Common myeloid progenitor, CD34-positive (primary cell): ENCODE data around the gene CD82.

ENCODE experiments used
- CTCF ChIA-PET: fragments of 350-600 bp; sonication (Branson Sonifier 250); formaldehyde crosslinking; loops from one replicate; lab custom pipeline; 2021; ENCODE audit warnings: antibody characterized with exemption; lab: Charles Lee
- POLR2A ChIA-PET: fragments of 350-600 bp; sonication (Branson Sonifier 250); formaldehyde crosslinking; loops from one replicate; lab custom pipeline; 2021; ENCODE audit warnings: antibody characterized with exemption; lab: Charles Lee
- DNase-seq, 3 donors: peaks; one replicate each; pipeline versions ENCODE4 v3.0.0 to v3.0.0-alpha.2; 2013
- H3K27ac ChIP-seq, 2 experiments: 1 replicate in 1 of 2; 2 replicates in 1 of 2; pipeline ENCODE4 v1.7.0; 2013; ENCODE audit warnings: inconsistent platforms in 2 of 2, low read length in 2 of 2, mild to moderate bottlenecking in 2 of 2, low read depth in 1 of 2, moderate library complexity in 1 of 2; ENCODE audit not compliant: severe bottlenecking in 2 of 2, insufficient read depth in 1 of 2, poor library complexity in 1 of 2
- H3K27me3 ChIP-seq, 5 experiments: replicated peaks in 2 of 5; 1 replicate in 3 of 5; 2 replicates in 2 of 5; pipeline versions ENCODE4 v1.6.1 to v1.7.0; 2013; ENCODE audit warnings: low read length in 4 of 5, mild to moderate bottlenecking in 2 of 5, moderate library complexity in 2 of 5, inconsistent platforms in 1 of 5; ENCODE audit not compliant: insufficient read depth in 5 of 5, control insufficient read depth in 4 of 5
- H3K36me3 ChIP-seq, 4 experiments: 1 replicate in 2 of 4; 2 replicates in 2 of 4; pipeline versions ENCODE4 v1.6.1 to v1.7.0; 2013; ENCODE audit warnings: low read length in 3 of 4, control low read depth in 1 of 4, mild to moderate bottlenecking in 1 of 4; ENCODE audit not compliant: control insufficient read depth in 4 of 4, insufficient read depth in 4 of 4
- H3K4me1 ChIP-seq, 4 experiments: 1 replicate in 3 of 4; 2 replicates in 1 of 4; pipeline versions ENCODE4 v1.6.1 to v1.7.1; 2013; ENCODE audit warnings: low read length in 3 of 4, mild to moderate bottlenecking in 3 of 4, control low read depth in 1 of 4, inconsistent platforms in 1 of 4, moderate library complexity in 1 of 4; ENCODE audit not compliant: control insufficient read depth in 4 of 4, insufficient read depth in 4 of 4; ENCODE audit errors: control extremely low read depth in 1 of 4
- H3K4me3 ChIP-seq, 7 experiments: 1 replicate in 4 of 7; 2 replicates in 3 of 7; pipeline versions ENCODE4 v1.5.1 to v1.7.0; 2013; ENCODE audit warnings: mild to moderate bottlenecking in 7 of 7, low read length in 6 of 7, moderate library complexity in 6 of 7, inconsistent platforms in 2 of 7, low read depth in 2 of 7, control low read depth in 1 of 7; ENCODE audit not compliant: insufficient read depth in 4 of 7, control insufficient read depth in 1 of 7; ENCODE audit errors: extremely low read depth in 1 of 7
- H3K9me3 ChIP-seq, 5 experiments: 1 replicate in 4 of 5; 2 replicates in 1 of 5; pipeline versions ENCODE4 v1.6.1 to v1.7.1; 2013; ENCODE audit warnings: low read length in 4 of 5, mild to moderate bottlenecking in 2 of 5, inconsistent platforms in 1 of 5, low read depth in 1 of 5, moderate library complexity in 1 of 5; ENCODE audit not compliant: control insufficient read depth in 4 of 5, insufficient read depth in 2 of 5; ENCODE audit errors: control extremely low read depth in 1 of 5
- WGBS: methylation state at CpG from one replicate; pipeline ENCODE4 v1.1.5; 2013; ENCODE audit not compliant: insufficient coverage; 5-methylcytosine and 5-hydroxymethylcytosine counted together

Gene CD82

GRCh38 chr11:44528103-44528502, 37.4 kb upstream of the CD82 start:
- no peak for DNase-seq
- ChIA-PET POLR2A (no interaction called here), CTCF (interaction anchor here (0.5 to 0.6 kb wide), 2 partner anchors 28 to 38 kb away, joined by 3 read pairs; no protein-coding TSS in a partner anchor)
- 98% methylated on average over 8 of the region's 8 CpGs for WGBS
- Histone ChIP-seq H3K27ac (no peak overlapping the region), H3K4me1 (peaks cover 0 to 31% (median 19%) of the 10 kb centered on the region in 4 experiments), H3K27me3 (peaks cover 0 to 4% (median 0%) of the 10 kb centered on the region in 5 experiments), H3K9me3 (no peaks in the 10 kb centered on the region), H3K4me3 (no peak overlapping the region), H3K36me3 (no peaks in the 10 kb centered on the region)

DNA sequence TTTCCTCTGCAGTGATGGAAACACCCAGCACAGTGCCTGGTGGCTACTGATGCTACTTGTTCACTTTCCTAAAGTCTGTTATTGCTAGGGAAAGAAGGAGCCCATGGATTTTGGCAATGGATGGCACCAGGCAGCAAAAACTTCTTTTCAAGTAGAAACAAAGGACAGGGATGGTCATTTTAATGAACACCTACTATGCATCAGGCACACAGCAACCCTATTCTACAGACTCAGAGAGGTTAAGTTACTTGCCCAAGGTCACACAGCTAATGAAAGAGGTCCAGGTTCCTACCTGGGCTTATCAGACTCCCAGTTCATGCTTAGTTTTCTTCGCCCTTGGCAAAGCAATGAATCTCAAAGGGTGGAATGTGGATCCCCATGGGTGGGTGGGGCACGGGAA, 36.9 kb upstream of the CD82 start:
- Histone ChIP-seq H3K9me3 (no peaks in the 10 kb centered on the region), H3K4me1 (peaks cover 0 to 31% (median 19%) of the 10 kb centered on the region in 4 experiments), H3K4me3 (no peak overlapping the region), H3K27me3 (peaks cover 0 to 4% (median 0%) of the 10 kb centered on the region in 5 experiments), H3K27ac (no peak overlapping the region), H3K36me3 (no peaks in the 10 kb centered on the region)
- WGBS = 100% methylated on average over 1 of the region's 2 CpGs
- CTCF ChIA-PET = interaction anchor here (0.5 kb wide), 1 partner anchor 28 kb away, joined by 3 read pairs; no protein-coding TSS in a partner anchor
- DNase-seq = no peak
- POLR2A ChIA-PET = no interaction called here

DNA sequence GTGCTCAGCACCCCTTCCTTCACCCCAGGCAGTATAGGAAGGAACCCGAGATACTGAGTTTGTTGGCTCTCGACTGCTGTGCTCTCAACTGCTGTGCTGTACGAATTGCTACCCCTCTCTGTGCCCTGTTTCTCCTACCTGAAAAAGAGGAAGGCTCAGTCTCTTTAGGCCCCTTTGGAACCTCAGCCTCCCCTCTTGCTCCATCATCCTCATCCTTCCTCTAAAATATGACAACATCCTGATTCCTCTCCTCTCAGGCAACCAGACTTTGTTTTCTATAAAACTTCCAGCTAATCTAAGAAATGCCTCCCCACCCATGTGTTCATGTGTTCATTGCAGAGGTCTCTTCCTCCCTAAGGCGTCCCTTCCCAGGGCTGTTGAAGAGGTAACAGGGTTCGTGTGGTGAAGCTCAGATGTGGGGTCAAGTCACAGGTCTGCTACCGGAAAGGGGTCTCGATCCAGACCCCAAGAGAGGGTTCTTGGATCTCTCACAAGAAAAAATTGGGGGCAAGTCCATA, 35.5 kb upstream of the CD82 start:
- peaks cover 0 to 4% (median 0%) of the 10 kb centered on the region in 5 experiments for H3K27me3 ChIP-seq
- 93% methylated on average over 6 of the region's 7 CpGs for WGBS
- H3K4me3 ChIP-seq = no peak overlapping the region
- no peak for DNase-seq
- peak overlapping the region in 1 of 2 experiments; percentile 65 for H3K27ac ChIP-seq
- no peaks in the 10 kb centered on the region for H3K36me3 ChIP-seq
- POLR2A ChIA-PET = no interaction called here
- H3K9me3 ChIP-seq = no peaks in the 10 kb centered on the region
- peaks cover 0 to 23% (median 15%) of the 10 kb centered on the region in 4 experiments for H3K4me1 ChIP-seq
- CTCF ChIA-PET = no interaction called here

- no peak overlapping the region for H3K4me3 ChIP-seq
- no peaks in the 10 kb centered on the region for H3K9me3 ChIP-seq
- H3K36me3 ChIP-seq = no peaks in the 10 kb centered on the region
- peak overlapping the region in 1 of 2 experiments; percentile 65 for H3K27ac ChIP-seq
- H3K27me3 ChIP-seq = peaks cover 0 to 4% (median 0%) of the 10 kb centered on the region in 5 experiments
- WGBS = 75% methylated on average over 9 of the region's 9 CpGs
- H3K4me1 ChIP-seq = peaks cover 0 to 18% (median 9%) of the 10 kb centered on the region in 4 experiments
- ChIA-PET CTCF (no interaction called here), POLR2A (no interaction called here)
- DNase-seq = no peak
Measured at GRCh38 chr11:44530413-44531115, 34.9 kb upstream of the CD82 start.

DNA sequence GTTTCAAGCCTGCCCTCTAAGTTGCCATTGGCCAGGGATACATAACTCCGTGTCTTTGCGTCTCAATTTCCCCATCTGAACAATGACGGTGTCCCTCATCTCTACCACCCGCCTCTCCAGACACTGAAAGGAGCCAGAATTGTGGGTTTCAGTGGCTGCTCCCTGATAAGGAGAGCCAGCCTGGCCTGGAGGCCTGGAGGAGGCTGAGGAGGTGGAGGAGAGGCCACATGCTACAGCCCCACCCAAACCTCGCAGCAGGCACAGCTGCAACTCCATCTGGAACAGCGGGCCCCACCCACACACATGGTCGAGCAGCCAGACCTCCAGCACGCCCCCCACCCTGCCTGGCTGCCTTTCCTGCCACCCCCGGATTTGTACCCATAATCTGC, 34.4 kb upstream of the CD82 start:
- DNase-seq = peak in 1 of 3 donors; percentile 31
- Histone ChIP-seq H3K4me3 (no peak overlapping the region), H3K27me3 (peaks cover 0 to 2% (median 0%) of the 10 kb centered on the region in 5 experiments), H3K9me3 (no peaks in the 10 kb centered on the region), H3K27ac (peak overlapping the region in 1 of 2 experiments; percentile 25), H3K36me3 (no peaks in the 10 kb centered on the region), H3K4me1 (peaks cover 0 to 18% (median 4%) of the 10 kb centered on the region in 4 experiments)
- CTCF ChIA-PET = interaction anchor here (1.4 kb wide), 1 partner anchor 7 kb away, joined by 4 read pairs; no protein-coding TSS in a partner anchor
- 87% methylated on average over 5 of the region's 9 CpGs for WGBS
- POLR2A ChIA-PET = no interaction called here

- no peak for DNase-seq
- Histone ChIP-seq H3K9me3 (no peaks in the 10 kb centered on the region), H3K4me1 (peaks cover 0 to 18% (median 2%) of the 10 kb centered on the region in 4 experiments), H3K36me3 (no peaks in the 10 kb centered on the region), H3K4me3 (no peak overlapping the region), H3K27ac (peak overlapping the region in 1 of 2 experiments; percentile 25), H3K27me3 (peaks cover 0 to 2% (median 0%) of the 10 kb centered on the region in 5 experiments)
- 97% methylated on average over 8 of the region's 8 CpGs for WGBS
- POLR2A ChIA-PET = no interaction called here
- CTCF ChIA-PET = interaction anchor here (1.0 to 1.4 kb wide), 2 partner anchors 8 to 9 kb away, joined by 4 read pairs; no protein-coding TSS in a partner anchor
Measured at GRCh38 chr11:44531636-44532035, 33.8 kb upstream of the CD82 start.

- peaks cover 0 to 18% (median 2%) of the 10 kb centered on the region in 4 experiments for H3K4me1 ChIP-seq
- no peak overlapping the region for H3K27ac ChIP-seq
- ChIA-PET POLR2A (no interaction called here), CTCF (no interaction called here)
- H3K4me3 ChIP-seq = no peak overlapping the region
- no peak for DNase-seq
- H3K27me3 ChIP-seq = peaks cover 0 to 2% (median 0%) of the 10 kb centered on the region in 5 experiments
- H3K36me3 ChIP-seq = no peaks in the 10 kb centered on the region
- 81% methylated on average over 2 of the region's 4 CpGs for WGBS
- H3K9me3 ChIP-seq = no peaks in the 10 kb centered on the region
Measured at GRCh38 chr11:44532809-44533208, 32.7 kb upstream of the CD82 start.
